Transverse colon (tissue), 4 donors: ENCODE data around the gene SNTG2.

Experiments used
- EP300 ChIP-seq: sonication (generic); formaldehyde crosslinking; IDR thresholded peaks from one replicate; pipeline ENCODE4 v1.6.1; 2017; ENCODE audit warnings: antibody characterized with exemption, low read depth
- POLR2A ChIP-seq: fragments of 450-650 bp; IDR thresholded peaks from one replicate; pipeline ENCODE4 v1.6.1; 2016; ENCODE audit warnings: antibody characterized with exemption, mild to moderate bottlenecking, moderate library complexity
- POLR2AphosphoS5 ChIP-seq, 3 donors: sonication (generic); formaldehyde crosslinking; IDR thresholded peaks; one replicate each; pipeline ENCODE4 v1.6.1; 2016; ENCODE audit warnings: antibody characterized with exemption in 3 of 3
- TF ChIP-seq, protein P1 (sequence below), 5 experiments: fragments of 200-600 bp in 3 of 5; fragments of 450-650 bp in 2 of 5; sonication (generic) in 3 of 5; IDR thresholded peaks; 1 replicate in 2 of 5; 2 replicates in 3 of 5; pipeline ENCODE4 v1.5.1; 2016 to 2017; ENCODE audit warnings: antibody characterized with exemption in 5 of 5, inconsistent platforms in 3 of 5, mild to moderate bottlenecking in 2 of 5, moderate library complexity in 1 of 5

GRCh38 chr2:1011985-1012384, 61.3 kb downstream of the SNTG2 start:
- TF ChIP-seq, protein P1, sequence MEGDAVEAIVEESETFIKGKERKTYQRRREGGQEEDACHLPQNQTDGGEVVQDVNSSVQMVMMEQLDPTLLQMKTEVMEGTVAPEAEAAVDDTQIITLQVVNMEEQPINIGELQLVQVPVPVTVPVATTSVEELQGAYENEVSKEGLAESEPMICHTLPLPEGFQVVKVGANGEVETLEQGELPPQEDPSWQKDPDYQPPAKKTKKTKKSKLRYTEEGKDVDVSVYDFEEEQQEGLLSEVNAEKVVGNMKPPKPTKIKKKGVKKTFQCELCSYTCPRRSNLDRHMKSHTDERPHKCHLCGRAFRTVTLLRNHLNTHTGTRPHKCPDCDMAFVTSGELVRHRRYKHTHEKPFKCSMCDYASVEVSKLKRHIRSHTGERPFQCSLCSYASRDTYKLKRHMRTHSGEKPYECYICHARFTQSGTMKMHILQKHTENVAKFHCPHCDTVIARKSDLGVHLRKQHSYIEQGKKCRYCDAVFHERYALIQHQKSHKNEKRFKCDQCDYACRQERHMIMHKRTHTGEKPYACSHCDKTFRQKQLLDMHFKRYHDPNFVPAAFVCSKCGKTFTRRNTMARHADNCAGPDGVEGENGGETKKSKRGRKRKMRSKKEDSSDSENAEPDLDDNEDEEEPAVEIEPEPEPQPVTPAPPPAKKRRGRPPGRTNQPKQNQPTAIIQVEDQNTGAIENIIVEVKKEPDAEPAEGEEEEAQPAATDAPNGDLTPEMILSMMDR (IDR thresholded peaks at IDR 0.05), result no peak
- TF ChIP-seq POLR2A, result no peak
- TF ChIP-seq POLR2AphosphoS5 (IDR thresholded peaks at IDR 0.05), result no peak
- TF ChIP-seq EP300, result no peak
